ENCODE measurements around the gene CNFN. TPM values are rescaled to one million over a fixed set of nuclear protein-coding genes. Genes with fewer than 3 reads are reported as not detected.

CNFN gene
- total RNA-seq, 2 experiments from 2014 or later = 0.95 TPM; not detected in 1

- Histone ChIP-seq H4K20me1 (ENCODE audit: insufficient read depth, low read length) (no peaks in the 10 kb centered on the region), H3K27ac (ENCODE audit: low read depth, low read length, poor library complexity, severe bottlenecking) (no peak overlapping the region), H2AFZ (ENCODE audit: low read length) (no peak overlapping the region), H3K79me2 (ENCODE audit: insufficient read depth, low read depth, low read length) (no peaks in the 10 kb centered on the region), H3K9me3 (ENCODE audit: low read length) (no peaks in the 10 kb centered on the region), H3K4me1 (ENCODE audit: insufficient read depth, low read length, poor library complexity, severe bottlenecking) (peaks cover 15% of the 10 kb centered on the region), H3K36me3 (ENCODE audit: insufficient read depth, low read length) (no peaks in the 10 kb centered on the region), H3K9me2 (ENCODE audit: insufficient read depth, low read length) (no peaks in the 10 kb centered on the region), H3K4me2 (ENCODE audit: low read length) (no peak overlapping the region), H3K4me3 (ENCODE audit: low read depth, low read length, poor library complexity, severe bottlenecking) (no peak overlapping the region)
- no peak for TF ChIP-seq EZH2phosphoT487 (IDR thresholded peaks at IDR 0.05; ENCODE audit: borderline replicate concordance, low read depth, low read length)
- TF ChIP-seq, protein P1, sequence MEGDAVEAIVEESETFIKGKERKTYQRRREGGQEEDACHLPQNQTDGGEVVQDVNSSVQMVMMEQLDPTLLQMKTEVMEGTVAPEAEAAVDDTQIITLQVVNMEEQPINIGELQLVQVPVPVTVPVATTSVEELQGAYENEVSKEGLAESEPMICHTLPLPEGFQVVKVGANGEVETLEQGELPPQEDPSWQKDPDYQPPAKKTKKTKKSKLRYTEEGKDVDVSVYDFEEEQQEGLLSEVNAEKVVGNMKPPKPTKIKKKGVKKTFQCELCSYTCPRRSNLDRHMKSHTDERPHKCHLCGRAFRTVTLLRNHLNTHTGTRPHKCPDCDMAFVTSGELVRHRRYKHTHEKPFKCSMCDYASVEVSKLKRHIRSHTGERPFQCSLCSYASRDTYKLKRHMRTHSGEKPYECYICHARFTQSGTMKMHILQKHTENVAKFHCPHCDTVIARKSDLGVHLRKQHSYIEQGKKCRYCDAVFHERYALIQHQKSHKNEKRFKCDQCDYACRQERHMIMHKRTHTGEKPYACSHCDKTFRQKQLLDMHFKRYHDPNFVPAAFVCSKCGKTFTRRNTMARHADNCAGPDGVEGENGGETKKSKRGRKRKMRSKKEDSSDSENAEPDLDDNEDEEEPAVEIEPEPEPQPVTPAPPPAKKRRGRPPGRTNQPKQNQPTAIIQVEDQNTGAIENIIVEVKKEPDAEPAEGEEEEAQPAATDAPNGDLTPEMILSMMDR (conservative IDR thresholded peaks at IDR 0.05; ENCODE audit: low read length) = no peak
- POLR2A ChIA-PET = no interaction called here
- CTCF ChIA-PET (ENCODE audit: unreplicated experiment) = no interaction called here
- BruUV-seq (replicated peaks) = no TSS peak
- intact Hi-C loops (cut with micrococcal nuclease; ENCODE audit: unreplicated experiment) = no loop called here
- no peak for DNase-seq (ENCODE audit: low spot score)
Observed at GRCh38 chr19:42394751-42395150, 4.7 kb upstream of the CNFN start.

DNA sequence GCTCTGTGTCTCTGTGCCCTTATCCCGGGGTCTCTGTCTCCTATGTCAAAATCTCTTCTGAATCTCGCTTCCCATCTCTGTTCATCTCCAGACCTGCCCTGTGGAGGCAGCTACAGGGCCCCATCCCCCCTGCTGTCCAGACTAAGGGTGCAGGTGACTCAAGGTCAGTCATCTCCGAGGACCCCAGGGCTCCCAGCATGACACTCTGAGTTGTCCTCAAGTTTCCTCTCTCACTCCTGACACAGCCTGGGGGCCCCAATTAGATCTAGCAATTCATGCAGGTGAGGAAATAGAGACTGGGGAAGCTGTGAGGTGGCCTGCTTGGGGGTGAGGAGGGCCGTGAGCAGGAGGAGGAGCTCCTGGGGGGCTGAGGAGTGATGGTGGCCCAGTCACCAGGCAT, 2.1 kb upstream of the CNFN start:
- Histone ChIP-seq H3K36me3 (ENCODE audit: insufficient read depth, low read length) (no peaks in the 10 kb centered on the region), H3K9me3 (ENCODE audit: low read length) (no peaks in the 10 kb centered on the region), H3K79me2 (ENCODE audit: insufficient read depth, low read depth, low read length) (no peaks in the 10 kb centered on the region), H3K4me2 (ENCODE audit: low read length) (no peak overlapping the region), H3K4me3 (ENCODE audit: low read depth, low read length, poor library complexity, severe bottlenecking) (no peak overlapping the region), H3K4me1 (ENCODE audit: insufficient read depth, low read length, poor library complexity, severe bottlenecking) (peaks cover 14% of the 10 kb centered on the region), H4K20me1 (ENCODE audit: insufficient read depth, low read length) (no peaks in the 10 kb centered on the region), H3K27ac (ENCODE audit: low read depth, low read length, poor library complexity, severe bottlenecking) (no peak overlapping the region), H3K9me2 (ENCODE audit: insufficient read depth, low read length) (no peaks in the 10 kb centered on the region), H2AFZ (ENCODE audit: low read length) (no peak overlapping the region)
- intact Hi-C loops (cut with micrococcal nuclease; ENCODE audit: unreplicated experiment) = no loop called here
- ChIA-PET CTCF (ENCODE audit: unreplicated experiment) (no interaction called here), POLR2A (no interaction called here)
- no TSS peak for BruUV-seq (replicated peaks)
- no peak for TF ChIP-seq EZH2phosphoT487 (IDR thresholded peaks at IDR 0.05; ENCODE audit: borderline replicate concordance, low read depth, low read length)
- TF ChIP-seq, protein P1 (conservative IDR thresholded peaks at IDR 0.05; ENCODE audit: low read length) = no peak
- DNase-seq (ENCODE audit: low spot score) = no peak

- H3K9me2 ChIP-seq (ENCODE audit: insufficient read depth, low read length) = no peaks in the 10 kb centered on the region
- H4K20me1 ChIP-seq (ENCODE audit: insufficient read depth, low read length) = no peaks in the 10 kb centered on the region
- no peak overlapping the region for H3K4me3 ChIP-seq (ENCODE audit: low read depth, low read length, poor library complexity, severe bottlenecking)
- no peaks in the 10 kb centered on the region for H3K79me2 ChIP-seq (ENCODE audit: insufficient read depth, low read depth, low read length)
- peaks cover 9% of the 10 kb centered on the region for H3K4me1 ChIP-seq (ENCODE audit: insufficient read depth, low read length, poor library complexity, severe bottlenecking)
- no peak overlapping the region for H3K27ac ChIP-seq (ENCODE audit: low read depth, low read length, poor library complexity, severe bottlenecking)
- H3K9me3 ChIP-seq (ENCODE audit: low read length) = no peaks in the 10 kb centered on the region
- TF ChIP-seq EZH2phosphoT487 (IDR thresholded peaks at IDR 0.05; ENCODE audit: borderline replicate concordance, low read depth, low read length) = no peak
- TF ChIP-seq, protein P1 (conservative IDR thresholded peaks at IDR 0.05; ENCODE audit: low read length) = no peak
- no peak for DNase-seq (ENCODE audit: low spot score)
- H3K4me2 ChIP-seq (ENCODE audit: low read length) = no peak overlapping the region
- H2AFZ ChIP-seq (ENCODE audit: low read length) = no peak overlapping the region
- no peaks in the 10 kb centered on the region for H3K36me3 ChIP-seq (ENCODE audit: insufficient read depth, low read length)
- intact Hi-C loops (cut with micrococcal nuclease; ENCODE audit: unreplicated experiment) = no loop called here
- CTCF ChIA-PET (ENCODE audit: unreplicated experiment) = no interaction called here
- POLR2A ChIA-PET = no interaction called here
- no TSS peak for BruUV-seq (replicated peaks)
Observed at GRCh38 chr19:42388851-42389489, 1.1 kb downstream of the CNFN start.
